C4-2B (cell line): Measurements from ENCODE around the gene SLC38A5.
A peak's percentile ranks its signal among the peaks of the same experiment; 100 is the strongest.

Experiments
- ZFX ChIP-seq: fragments of 450-650 bp; IDR thresholded peaks from 2 replicates; pipeline ENCODE4 v1.6.1; 2017
- TF ChIP-seq, protein P1 (sequence below): fragments of 450-650 bp; conservative IDR thresholded peaks from 2 replicates; pipeline ENCODE4 v1.5.1; 2017; ENCODE audit warnings: mild to moderate bottlenecking

- TF ChIP-seq, protein P1, sequence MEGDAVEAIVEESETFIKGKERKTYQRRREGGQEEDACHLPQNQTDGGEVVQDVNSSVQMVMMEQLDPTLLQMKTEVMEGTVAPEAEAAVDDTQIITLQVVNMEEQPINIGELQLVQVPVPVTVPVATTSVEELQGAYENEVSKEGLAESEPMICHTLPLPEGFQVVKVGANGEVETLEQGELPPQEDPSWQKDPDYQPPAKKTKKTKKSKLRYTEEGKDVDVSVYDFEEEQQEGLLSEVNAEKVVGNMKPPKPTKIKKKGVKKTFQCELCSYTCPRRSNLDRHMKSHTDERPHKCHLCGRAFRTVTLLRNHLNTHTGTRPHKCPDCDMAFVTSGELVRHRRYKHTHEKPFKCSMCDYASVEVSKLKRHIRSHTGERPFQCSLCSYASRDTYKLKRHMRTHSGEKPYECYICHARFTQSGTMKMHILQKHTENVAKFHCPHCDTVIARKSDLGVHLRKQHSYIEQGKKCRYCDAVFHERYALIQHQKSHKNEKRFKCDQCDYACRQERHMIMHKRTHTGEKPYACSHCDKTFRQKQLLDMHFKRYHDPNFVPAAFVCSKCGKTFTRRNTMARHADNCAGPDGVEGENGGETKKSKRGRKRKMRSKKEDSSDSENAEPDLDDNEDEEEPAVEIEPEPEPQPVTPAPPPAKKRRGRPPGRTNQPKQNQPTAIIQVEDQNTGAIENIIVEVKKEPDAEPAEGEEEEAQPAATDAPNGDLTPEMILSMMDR = no peak
- TF ChIP-seq ZFX = peak; percentile 41; the same call in 1 of the 2 replicates
Observed at GRCh38 chrX:48508400-48509244, 38.6 kb upstream of the SLC38A5 start, which contains the start of gene PORCN.
